ENCODE results near the gene HSPA2.

HSPA2 gene

GRCh38 chr14:64541261-64541971 lies 875 bp downstream of the HSPA2 start:
- H3K4me1 ChIP-seq (ENCODE audit: control insufficient read depth, insufficient read depth, low read length) = peaks cover 2% of the 10 kb centered on the region
- H3K27me3 ChIP-seq (ENCODE audit: control insufficient read depth, insufficient read depth, low read length, poor library complexity, severe bottlenecking) = peaks cover 44% of the 10 kb centered on the region
- H3K9me3 ChIP-seq (ENCODE audit: control insufficient read depth, low read length) = no peaks in the 10 kb centered on the region
- H3K27ac ChIP-seq (ENCODE audit: insufficient read depth, low read depth, low read length, poor library complexity, severe bottlenecking) = no peak overlapping the region
- WGBS, 2 experiments = 49 to 53% methylated on average over 73 of the region's 73 CpGs
- no peaks in the 10 kb centered on the region for H3K36me3 ChIP-seq (ENCODE audit: control insufficient read depth, insufficient read depth, low read length)
- H3K4me3 ChIP-seq (ENCODE audit: insufficient read depth, low read depth, low read length) = no peak overlapping the region

DNA sequence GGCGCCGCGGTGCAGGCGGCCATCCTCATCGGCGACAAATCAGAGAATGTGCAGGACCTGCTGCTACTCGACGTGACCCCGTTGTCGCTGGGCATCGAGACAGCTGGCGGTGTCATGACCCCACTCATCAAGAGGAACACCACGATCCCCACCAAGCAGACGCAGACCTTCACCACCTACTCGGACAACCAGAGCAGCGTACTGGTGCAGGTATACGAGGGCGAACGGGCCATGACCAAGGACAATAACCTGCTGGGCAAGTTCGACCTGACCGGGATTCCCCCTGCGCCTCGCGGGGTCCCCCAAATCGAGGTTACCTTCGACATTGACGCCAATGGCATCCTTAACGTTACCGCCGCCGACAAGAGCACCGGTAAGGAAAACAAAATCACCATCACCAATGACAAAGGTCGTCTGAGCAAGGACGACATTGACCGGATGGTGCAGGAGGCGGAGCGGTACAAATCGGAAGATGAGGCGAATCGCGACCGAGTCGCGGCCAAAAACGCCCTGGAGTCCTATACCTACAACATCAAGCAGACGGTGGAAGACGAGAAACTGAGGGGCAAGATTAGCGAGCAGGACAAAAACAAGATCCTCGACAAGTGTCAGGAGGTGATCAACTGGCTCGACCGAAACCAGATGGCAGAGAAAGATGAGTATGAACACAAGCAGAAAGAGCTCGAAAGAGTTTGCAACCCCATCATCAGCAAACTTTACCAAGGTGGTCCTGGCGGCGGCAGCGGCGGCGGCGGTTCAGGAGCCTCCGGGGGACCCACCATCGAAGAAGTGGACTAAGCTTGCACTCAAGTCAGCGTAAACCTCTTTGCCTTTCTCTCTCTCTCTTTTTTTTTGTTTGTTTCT lies 1.7 kb downstream of the HSPA2 start:
- Histone ChIP-seq H3K4me3 (ENCODE audit: insufficient read depth, low read depth, low read length) (peak overlapping the region; percentile 11), H3K4me1 (ENCODE audit: control insufficient read depth, insufficient read depth, low read length) (no peaks in the 10 kb centered on the region), H3K27me3 (ENCODE audit: control insufficient read depth, insufficient read depth, low read length, poor library complexity, severe bottlenecking) (peaks cover 44% of the 10 kb centered on the region), H3K36me3 (ENCODE audit: control insufficient read depth, insufficient read depth, low read length) (no peaks in the 10 kb centered on the region), H3K9me3 (ENCODE audit: control insufficient read depth, low read length) (no peaks in the 10 kb centered on the region), H3K27ac (ENCODE audit: insufficient read depth, low read depth, low read length, poor library complexity, severe bottlenecking) (no peak overlapping the region)
- 21 to 25% methylated on average over 61 of the region's 61 CpGs for WGBS, 2 experiments

- Histone ChIP-seq H3K4me3 (ENCODE audit: insufficient read depth, low read depth, low read length) (peak overlapping the region; percentile 11), H3K36me3 (ENCODE audit: control insufficient read depth, insufficient read depth, low read length) (no peaks in the 10 kb centered on the region)
- 37 to 52% methylated on average over 3 to 4 of the region's 4 CpGs for WGBS, 2 experiments
These were observed 2.3 kb downstream of the HSPA2 start for GRCh38 chr14:64542836-64543201.

GRCh38 chr14:64544607-64545312 lies 4.2 kb downstream of the HSPA2 start:
- WGBS, 2 experiments = 55 to 85% methylated on average over 3 to 5 of the region's 5 CpGs
- H3K36me3 ChIP-seq (ENCODE audit: control insufficient read depth, insufficient read depth, low read length) = no peaks in the 10 kb centered on the region
- no peaks in the 10 kb centered on the region for H3K4me1 ChIP-seq (ENCODE audit: control insufficient read depth, insufficient read depth, low read length)
- H3K4me3 ChIP-seq (ENCODE audit: insufficient read depth, low read depth, low read length) = no peak overlapping the region
- no peaks in the 10 kb centered on the region for H3K9me3 ChIP-seq (ENCODE audit: control insufficient read depth, low read length)
- no peak overlapping the region for H3K27ac ChIP-seq (ENCODE audit: insufficient read depth, low read depth, low read length, poor library complexity, severe bottlenecking)
- peaks cover 61% of the 10 kb centered on the region for H3K27me3 ChIP-seq (ENCODE audit: control insufficient read depth, insufficient read depth, low read length, poor library complexity, severe bottlenecking)

More at GRCh38 chr14:64542836-64543201, 2.3 kb downstream of the HSPA2 start:
- no peaks in the 10 kb centered on the region for H3K4me1 ChIP-seq (ENCODE audit: control insufficient read depth, insufficient read depth, low read length)
- no peak overlapping the region for H3K27ac ChIP-seq (ENCODE audit: insufficient read depth, low read depth, low read length, poor library complexity, severe bottlenecking)
- H3K9me3 ChIP-seq (ENCODE audit: control insufficient read depth, low read length) = no peaks in the 10 kb centered on the region
- H3K27me3 ChIP-seq (ENCODE audit: control insufficient read depth, insufficient read depth, low read length, poor library complexity, severe bottlenecking) = peaks cover 44% of the 10 kb centered on the region

- no peak overlapping the region for H3K4me3 ChIP-seq (ENCODE audit: insufficient read depth, low read depth, low read length)
- peaks cover 50% of the 10 kb centered on the region for H3K27me3 ChIP-seq (ENCODE audit: control insufficient read depth, insufficient read depth, low read length, poor library complexity, severe bottlenecking)
- no peak overlapping the region for H3K27ac ChIP-seq (ENCODE audit: insufficient read depth, low read depth, low read length, poor library complexity, severe bottlenecking)
- H3K36me3 ChIP-seq (ENCODE audit: control insufficient read depth, insufficient read depth, low read length) = no peaks in the 10 kb centered on the region
- H3K4me1 ChIP-seq (ENCODE audit: control insufficient read depth, insufficient read depth, low read length) = peaks cover 4% of the 10 kb centered on the region
- WGBS, 2 experiments = 100% methylated on average over 1 of the region's 1 CpG; no CpG with 5 or more reads in 1 of the 2 experiments
- no peaks in the 10 kb centered on the region for H3K9me3 ChIP-seq (ENCODE audit: control insufficient read depth, low read length)
These were observed 8.5 kb downstream of the HSPA2 start for GRCh38 chr14:64549016-64549415.

DNA sequence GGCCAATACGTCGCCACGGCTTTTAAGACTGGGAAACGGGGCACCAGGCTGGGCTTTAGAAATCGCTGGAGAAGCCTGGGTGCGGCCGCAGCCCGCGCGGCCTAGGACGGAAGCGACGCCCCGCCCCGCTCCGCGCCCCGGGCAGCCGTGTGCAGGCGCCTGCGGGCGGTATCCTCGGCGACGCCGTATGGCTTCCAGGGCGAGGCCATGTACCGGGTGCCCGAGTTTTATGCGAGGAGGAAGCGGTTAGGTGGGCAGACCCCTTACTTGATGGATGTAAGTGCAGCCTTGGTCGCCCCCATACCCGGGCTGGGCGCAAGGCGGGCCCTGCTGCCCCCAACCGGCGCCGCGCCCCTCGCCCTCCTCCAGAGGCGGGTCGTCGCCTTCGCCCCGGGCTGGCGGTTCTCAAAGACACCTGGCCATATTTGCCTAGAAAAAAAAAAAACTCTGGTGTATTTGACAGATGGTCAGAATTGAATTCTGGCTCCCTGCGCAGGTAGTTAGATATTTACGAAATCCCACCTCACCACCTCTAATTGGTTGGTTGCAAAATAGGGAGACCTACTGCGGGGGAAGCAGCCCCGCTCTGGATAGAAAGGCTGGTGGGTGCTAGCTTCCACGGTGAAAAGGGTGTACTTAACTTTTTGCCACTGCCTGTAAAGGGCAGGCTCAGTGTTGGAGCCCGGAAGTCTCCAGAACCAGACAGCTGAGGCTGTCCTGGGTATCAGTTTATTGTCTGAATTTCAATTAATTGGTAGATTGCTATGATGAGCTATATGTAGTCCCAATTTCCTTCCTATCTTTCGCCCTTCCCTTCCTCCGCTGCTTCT lies 9.5 kb downstream of the HSPA2 start, which contains the start of gene PPP1R36:
PPP1R36 (plus strand) TSS at position 171 of the 830 bp plus-strand sequence; CDS start at position 208, 37 bp downstream.
- Histone ChIP-seq H3K27ac (ENCODE audit: insufficient read depth, low read depth, low read length, poor library complexity, severe bottlenecking) (no peak within 1 kb of the TSS), H3K4me3 (ENCODE audit: insufficient read depth, low read depth, low read length) (peak within 1 kb of the TSS; percentile 42), H3K27me3 (ENCODE audit: control insufficient read depth, insufficient read depth, low read length, poor library complexity, severe bottlenecking) (peaks cover 42% of the 10 kb centered on the region), H3K36me3 (ENCODE audit: control insufficient read depth, insufficient read depth, low read length) (no peaks in the 10 kb centered on the region), H3K4me1 (ENCODE audit: control insufficient read depth, insufficient read depth, low read length) (peaks cover 4% of the 10 kb centered on the region), H3K9me3 (ENCODE audit: control insufficient read depth, low read length) (no peaks in the 10 kb centered on the region)
- WGBS, 2 experiments = 6% methylated on average over 52 to 54 of the region's 54 CpGs

GRCh38 chr14:64550621-64551333 lies 10.2 kb downstream of the HSPA2 start:
- H3K36me3 ChIP-seq (ENCODE audit: control insufficient read depth, insufficient read depth, low read length) = no peaks in the 10 kb centered on the region
- H3K4me3 ChIP-seq (ENCODE audit: insufficient read depth, low read depth, low read length) = no peak overlapping the region
- H3K27me3 ChIP-seq (ENCODE audit: control insufficient read depth, insufficient read depth, low read length, poor library complexity, severe bottlenecking) = peaks cover 42% of the 10 kb centered on the region
- H3K27ac ChIP-seq (ENCODE audit: insufficient read depth, low read depth, low read length, poor library complexity, severe bottlenecking) = no peak overlapping the region
- no peaks in the 10 kb centered on the region for H3K9me3 ChIP-seq (ENCODE audit: control insufficient read depth, low read length)
- peaks cover 4% of the 10 kb centered on the region for H3K4me1 ChIP-seq (ENCODE audit: control insufficient read depth, insufficient read depth, low read length)
- 72 to 83% methylated on average over 4 to 7 of the region's 7 CpGs for WGBS, 2 experiments

DNA sequence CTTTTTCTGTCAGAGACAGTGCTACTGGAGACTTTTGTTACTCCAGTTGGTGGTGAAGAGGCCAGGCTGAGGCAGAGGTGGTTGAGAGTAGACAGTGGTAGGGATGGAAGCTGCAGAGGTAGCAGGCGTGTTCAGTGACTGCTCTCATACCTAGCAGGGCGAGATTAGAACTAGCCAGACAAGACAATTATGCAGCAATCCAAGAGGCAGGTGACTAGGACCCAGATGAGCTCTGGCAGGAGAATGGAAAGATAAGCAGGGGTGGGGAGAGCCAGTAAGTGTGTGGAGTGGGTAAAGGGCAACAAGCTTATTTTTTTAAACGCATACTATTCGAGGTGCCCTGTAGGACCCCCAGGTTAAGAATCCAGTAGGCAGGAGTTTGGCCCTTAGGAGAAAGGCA lies 14.0 kb downstream of the HSPA2 start:
- H3K4me3 ChIP-seq (ENCODE audit: insufficient read depth, low read depth, low read length) = no peak overlapping the region

GRCh38 chr14:64556526-64556925 lies 16.0 kb downstream of the HSPA2 start:
- H3K27ac ChIP-seq (ENCODE audit: insufficient read depth, low read depth, low read length, poor library complexity, severe bottlenecking) = no peak overlapping the region
- H3K27me3 ChIP-seq (ENCODE audit: control insufficient read depth, insufficient read depth, low read length, poor library complexity, severe bottlenecking) = peaks cover 7% of the 10 kb centered on the region
- H3K36me3 ChIP-seq (ENCODE audit: control insufficient read depth, insufficient read depth, low read length) = no peaks in the 10 kb centered on the region
- no peak overlapping the region for H3K4me3 ChIP-seq (ENCODE audit: insufficient read depth, low read depth, low read length)
- WGBS, 2 experiments = 94 to 98% methylated on average over 5 of the region's 5 CpGs
- H3K4me1 ChIP-seq (ENCODE audit: control insufficient read depth, insufficient read depth, low read length) = no peaks in the 10 kb centered on the region
- no peaks in the 10 kb centered on the region for H3K9me3 ChIP-seq (ENCODE audit: control insufficient read depth, low read length)

More for the DNA sequence above, 14.0 kb downstream of the HSPA2 start:
- Histone ChIP-seq H3K27ac (ENCODE audit: insufficient read depth, low read depth, low read length, poor library complexity, severe bottlenecking) (no peak overlapping the region), H3K4me1 (ENCODE audit: control insufficient read depth, insufficient read depth, low read length) (peaks cover 4% of the 10 kb centered on the region), H3K27me3 (ENCODE audit: control insufficient read depth, insufficient read depth, low read length, poor library complexity, severe bottlenecking) (peaks cover 27% of the 10 kb centered on the region), H3K9me3 (ENCODE audit: control insufficient read depth, low read length) (no peaks in the 10 kb centered on the region), H3K36me3 (ENCODE audit: control insufficient read depth, insufficient read depth, low read length) (no peaks in the 10 kb centered on the region)
- 88 to 91% methylated on average over 4 of the region's 4 CpGs for WGBS, 2 experiments
